ENCODE measurements around the gene CD200. TPM values are rescaled to one million over a fixed set of nuclear protein-coding genes. Genes with fewer than 3 reads are reported as not detected.

CD200 gene
- total RNA-seq (2014; rRNA removed), result 0.34 TPM in 1 of 2 replicates, not detected in the other
- 0.09 TPM for polyA plus RNA-seq (2012)

GRCh38 chr3:112333002-112333380 is at the start of gene CD200:
Gene CD200, plus strand, starts transcription at chr3:112333156. Its CDS starts 57 bp downstream, at chr3:112333213.
- DNase-seq (ENCODE audit: low read depth), result peak; percentile 16

GRCh38 chr3:112289011-112289410 is 43.9 kb upstream of the CD200 start:
- DNase-seq (ENCODE audit: low read depth), result no peak

- DNase-seq (ENCODE audit: low read depth), result peak; percentile 72
These were observed 39.3 kb upstream of the CD200 start, which contains the start of gene SLC9C1 for GRCh38 chr3:112293368-112294321. Gene SLC9C1, minus strand, starts transcription at chr3:112294216. Its CDS starts 7,425 bp downstream, at chr3:112286791.

- no peak for DNase-seq (ENCODE audit: low read depth)
These were observed 35.2 kb upstream of the CD200 start for GRCh38 chr3:112297714-112298113.

GRCh38 chr3:112298781-112299180 is 34.2 kb upstream of the CD200 start:
- DNase-seq (ENCODE audit: low read depth), result no peak

GRCh38 chr3:112302150-112302830 is 30.7 kb upstream of the CD200 start:
- DNase-seq (ENCODE audit: low read depth), result no peak

- no peak for DNase-seq (ENCODE audit: low read depth)
These were observed 29.8 kb upstream of the CD200 start for GRCh38 chr3:112302881-112303763.

GRCh38 chr3:112303764-112304325 is 29.1 kb upstream of the CD200 start:
- DNase-seq (ENCODE audit: low read depth), result peak; percentile 71

GRCh38 chr3:112304611-112305010 is 28.3 kb upstream of the CD200 start:
- DNase-seq (ENCODE audit: low read depth), result peak; percentile 36

GRCh38 chr3:112306825-112307224 is 26.1 kb upstream of the CD200 start:
- no peak for DNase-seq (ENCODE audit: low read depth)

GRCh38 chr3:112307557-112307956 is 25.4 kb upstream of the CD200 start:
- no peak for DNase-seq (ENCODE audit: low read depth)

- DNase-seq (ENCODE audit: low read depth), result peak; percentile 15
These were observed 24.6 kb upstream of the CD200 start for GRCh38 chr3:112308151-112308911.

- DNase-seq (ENCODE audit: low read depth), result no peak
These were observed 18.3 kb upstream of the CD200 start for GRCh38 chr3:112314649-112315048.

GRCh38 chr3:112315791-112316190 is 17.2 kb upstream of the CD200 start:
- DNase-seq (ENCODE audit: low read depth), result no peak

- no peak for DNase-seq (ENCODE audit: low read depth)
These were observed 13.3 kb upstream of the CD200 start for GRCh38 chr3:112319516-112320276.

- no peak for DNase-seq (ENCODE audit: low read depth)
These were observed 12.3 kb upstream of the CD200 start for GRCh38 chr3:112320691-112321090.

GRCh38 chr3:112321867-112322652 is 10.9 kb upstream of the CD200 start:
- no peak for DNase-seq (ENCODE audit: low read depth)

GRCh38 chr3:112327371-112327951 is 5.5 kb upstream of the CD200 start:
- DNase-seq (ENCODE audit: low read depth), result peak; percentile 63

All from LHCN-M2 (cell line).